Prostate gland (tissue), 2 donors: ENCODE measurements around the gene CENPL.

Source experiments
- POLR2A ChIP-seq: fragments of 450-650 bp; IDR thresholded peaks from one replicate; pipeline ENCODE4 v1.6.1; 2016; ENCODE audit warnings: antibody characterized with exemption, mild to moderate bottlenecking
- TF ChIP-seq, protein P1 (sequence below), 4 experiments: fragments of 200-600 bp in 2 of 4; fragments of 450-650 bp in 2 of 4; sonication (generic) in 2 of 4; IDR thresholded peaks; 1 replicate in 3 of 4; 2 replicates in 1 of 4; pipeline ENCODE4 v1.5.1; 2016 to 2019; ENCODE audit warnings: antibody characterized with exemption in 4 of 4, mild to moderate bottlenecking in 2 of 4, moderate library complexity in 2 of 4

DNA sequence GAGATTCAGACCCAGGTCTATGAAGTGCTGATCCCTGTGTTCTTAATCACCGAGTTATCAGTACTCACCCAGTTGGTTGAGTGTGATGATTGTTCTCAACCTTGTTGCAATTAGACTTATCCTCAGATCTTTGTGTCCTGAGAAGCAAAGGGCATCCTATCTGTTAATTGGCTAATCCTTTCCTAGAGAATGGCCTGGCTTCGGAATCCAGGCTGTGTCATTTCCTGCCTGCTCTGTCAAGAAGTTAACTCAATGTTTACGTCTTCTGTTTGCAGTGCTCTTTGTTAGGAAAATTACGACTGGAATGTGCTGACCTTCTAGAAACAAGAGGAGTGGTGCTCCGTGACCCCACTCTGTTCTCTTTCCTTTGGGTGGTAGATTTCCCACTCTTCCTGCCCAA is 28.4 kb upstream of the CENPL start:
- TF ChIP-seq, protein P1, sequence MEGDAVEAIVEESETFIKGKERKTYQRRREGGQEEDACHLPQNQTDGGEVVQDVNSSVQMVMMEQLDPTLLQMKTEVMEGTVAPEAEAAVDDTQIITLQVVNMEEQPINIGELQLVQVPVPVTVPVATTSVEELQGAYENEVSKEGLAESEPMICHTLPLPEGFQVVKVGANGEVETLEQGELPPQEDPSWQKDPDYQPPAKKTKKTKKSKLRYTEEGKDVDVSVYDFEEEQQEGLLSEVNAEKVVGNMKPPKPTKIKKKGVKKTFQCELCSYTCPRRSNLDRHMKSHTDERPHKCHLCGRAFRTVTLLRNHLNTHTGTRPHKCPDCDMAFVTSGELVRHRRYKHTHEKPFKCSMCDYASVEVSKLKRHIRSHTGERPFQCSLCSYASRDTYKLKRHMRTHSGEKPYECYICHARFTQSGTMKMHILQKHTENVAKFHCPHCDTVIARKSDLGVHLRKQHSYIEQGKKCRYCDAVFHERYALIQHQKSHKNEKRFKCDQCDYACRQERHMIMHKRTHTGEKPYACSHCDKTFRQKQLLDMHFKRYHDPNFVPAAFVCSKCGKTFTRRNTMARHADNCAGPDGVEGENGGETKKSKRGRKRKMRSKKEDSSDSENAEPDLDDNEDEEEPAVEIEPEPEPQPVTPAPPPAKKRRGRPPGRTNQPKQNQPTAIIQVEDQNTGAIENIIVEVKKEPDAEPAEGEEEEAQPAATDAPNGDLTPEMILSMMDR (IDR thresholded peaks at IDR 0.05), result no peak
- TF ChIP-seq POLR2A, result no peak
